HEK293 (cell line): ENCODE results near the gene PARP8.
A peak's percentile ranks its signal among the peaks of the same experiment; 100 is the strongest.

Experiments used
- CTCF ChIA-PET: fragments of 350-600 bp; formaldehyde crosslinking; extraction: SDS; loops from one replicate; lab custom pipeline; 2021; ENCODE audit warnings: antibody characterized with exemption; lab: Yijun Ruan, JAX
- POLR2A ChIA-PET: fragments of 300-600 bp; formaldehyde crosslinking; extraction: SDS; loops from one replicate; lab custom pipeline; 2020; ENCODE audit warnings: antibody characterized with exemption, inconsistent platforms; lab: Yijun Ruan, JAX
- H3K27ac ChIP-seq: fragments of 200-500 bp; sonication (Bioruptor generic); 2 replicates; pipeline ENCODE4 v1.5.1; 2014; ENCODE audit warnings: low read depth, low read length, control low read depth, inconsistent platforms; ENCODE audit errors: extremely low read depth
- H3K36me3 ChIP-seq, 2 experiments: fragments of 200-500 bp in 1 of 2; sonication (Bioruptor generic) in 1 of 2; 1 replicate in 1 of 2; 2 replicates in 1 of 2; pipeline ENCODE4 v1.5.1; 2014 to 2017; ENCODE audit warnings: inconsistent platforms in 2 of 2, low read length in 2 of 2; ENCODE audit not compliant: control insufficient read depth in 2 of 2, insufficient read depth in 1 of 2
- H3K4me1 ChIP-seq: fragments of 200-500 bp; sonication (Bioruptor generic); 2 replicates; pipeline ENCODE4 v1.5.1; 2014; ENCODE audit warnings: mild to moderate bottlenecking, low read length, inconsistent platforms; ENCODE audit not compliant: control insufficient read depth, insufficient read depth
- H3K4me3 ChIP-seq: 2 replicates; pipeline ENCODE4 v1.5.1; 2011; ENCODE audit warnings: low read depth, mild to moderate bottlenecking, control low read depth, low read length, moderate library complexity
- H3K9me3 ChIP-seq: fragments of 200-500 bp; sonication (Bioruptor generic); 2 replicates; pipeline ENCODE4 v1.5.1; 2014; ENCODE audit warnings: low read depth, low read length, inconsistent platforms; ENCODE audit not compliant: control insufficient read depth, insufficient read depth
- KLF8 ChIP-seq: fragments of 450-650 bp; formaldehyde crosslinking; IDR thresholded peaks from 2 replicates; pipeline ENCODE4 v1.5.1; 2016; ENCODE audit warnings: missing biosample characterization, missing genetic modification characterization
- OSR2 ChIP-seq: fragments of 450-650 bp; formaldehyde crosslinking; IDR thresholded peaks from 2 replicates; pipeline ENCODE4 v1.5.1; 2016; ENCODE audit warnings: missing biosample characterization, missing genetic modification characterization
- OVOL3 ChIP-seq: fragments of 450-650 bp; formaldehyde crosslinking; IDR thresholded peaks from 2 replicates; pipeline ENCODE4 v1.5.1; 2016; ENCODE audit warnings: missing biosample characterization, missing genetic modification characterization
- PRDM1 ChIP-seq: fragments of 450-650 bp; formaldehyde crosslinking; IDR thresholded peaks from 2 replicates; pipeline ENCODE4; 2016; ENCODE audit warnings: missing biosample characterization, missing genetic modification characterization
- SCRT1 ChIP-seq: fragments of 450-650 bp; formaldehyde crosslinking; IDR thresholded peaks from 2 replicates; pipeline ENCODE4 v1.5.1; 2016; ENCODE audit warnings: missing biosample characterization, missing genetic modification characterization, borderline replicate concordance
- WT1 ChIP-seq: fragments of 450-650 bp; formaldehyde crosslinking; IDR thresholded peaks from 2 replicates; pipeline ENCODE4 v1.5.1; 2016; ENCODE audit warnings: missing biosample characterization, missing genetic modification characterization
- ZBTB1 ChIP-seq: fragments of 450-650 bp; formaldehyde crosslinking; IDR thresholded peaks from 2 replicates; pipeline ENCODE4 v1.5.1; 2016; ENCODE audit warnings: missing biosample characterization, missing genetic modification characterization
- ZFP3 ChIP-seq: fragments of 450-650 bp; formaldehyde crosslinking; IDR thresholded peaks from 2 replicates; pipeline ENCODE4 v1.5.1; 2016; ENCODE audit warnings: low read depth, missing biosample characterization, missing genetic modification characterization
- ZNF121 ChIP-seq: fragments of 450-650 bp; formaldehyde crosslinking; IDR thresholded peaks from 2 replicates; pipeline ENCODE4 v1.5.1; 2016; ENCODE audit warnings: missing biosample characterization, missing genetic modification characterization
- ZNF169 ChIP-seq: fragments of 450-650 bp; formaldehyde crosslinking; IDR thresholded peaks from 2 replicates; pipeline ENCODE4 v1.5.1; 2016; ENCODE audit warnings: missing biosample characterization, missing genetic modification characterization
- ZNF239 ChIP-seq: fragments of 450-650 bp; formaldehyde crosslinking; IDR thresholded peaks from 2 replicates; pipeline ENCODE4 v1.5.1; 2016; ENCODE audit warnings: missing biosample characterization, missing genetic modification characterization
- ZNF335 ChIP-seq: fragments of 450-650 bp; formaldehyde crosslinking; conservative IDR thresholded peaks from 2 replicates; pipeline ENCODE4 v1.5.1; 2016; ENCODE audit warnings: missing biosample characterization, missing genetic modification characterization
- ZNF350 ChIP-seq: fragments of 450-650 bp; formaldehyde crosslinking; IDR thresholded peaks from 2 replicates; pipeline ENCODE4 v1.5.0; 2017; ENCODE audit warnings: missing biosample characterization, mild to moderate bottlenecking, missing genetic modification characterization
- ZNF366 ChIP-seq: fragments of 450-650 bp; formaldehyde crosslinking; conservative IDR thresholded peaks from 2 replicates; pipeline ENCODE4 v1.5.1; 2016; ENCODE audit warnings: missing biosample characterization, missing genetic modification characterization
- ZNF404 ChIP-seq: fragments of 450-650 bp; formaldehyde crosslinking; IDR thresholded peaks from 2 replicates; pipeline ENCODE4 v1.5.1; 2017; ENCODE audit warnings: missing biosample characterization, missing genetic modification characterization
- ZNF561 ChIP-seq: fragments of 450-650 bp; IDR thresholded peaks from 2 replicates; pipeline ENCODE4 v1.5.1; 2018; ENCODE audit warnings: missing biosample characterization, missing genetic modification characterization, borderline replicate concordance
- ZNF596 ChIP-seq: fragments of 450-650 bp; IDR thresholded peaks from 2 replicates; pipeline ENCODE4 v1.5.0; 2018; ENCODE audit warnings: missing biosample characterization, mild to moderate bottlenecking, missing genetic modification characterization, moderate library complexity
- ZNF626 ChIP-seq: fragments of 450-650 bp; sonication (Bioruptor Pico); formaldehyde crosslinking; IDR thresholded peaks from 2 replicates; pipeline ENCODE4 v1.5.1; 2018; ENCODE audit warnings: missing biosample characterization, missing genetic modification characterization, inconsistent platforms
- ZNF747 ChIP-seq: fragments of 450-650 bp; formaldehyde crosslinking; IDR thresholded peaks from 2 replicates; pipeline ENCODE4 v1.5.1; 2016; ENCODE audit warnings: missing biosample characterization, missing genetic modification characterization
- ZNF76 ChIP-seq: fragments of 450-650 bp; formaldehyde crosslinking; IDR thresholded peaks from 2 replicates; pipeline ENCODE4; 2016; ENCODE audit warnings: low read depth, missing biosample characterization, missing genetic modification characterization, borderline replicate concordance
- ZXDB ChIP-seq: fragments of 450-650 bp; formaldehyde crosslinking; IDR thresholded peaks from 2 replicates; pipeline ENCODE4 v1.5.1; 2016; ENCODE audit warnings: missing biosample characterization, missing genetic modification characterization
- TF ChIP-seq, protein P1 (sequence below): fragments of 450-650 bp; formaldehyde crosslinking; IDR thresholded peaks from 2 replicates; pipeline ENCODE4 v1.5.1; 2016; ENCODE audit warnings: missing biosample characterization, missing genetic modification characterization
- TF ChIP-seq, protein P2 (sequence below): fragments of 450-650 bp; formaldehyde crosslinking; IDR thresholded peaks from 2 replicates; pipeline ENCODE4 v1.5.1; 2016; ENCODE audit warnings: missing biosample characterization, missing genetic modification characterization
- TF ChIP-seq, protein P3 (sequence below): fragments of 450-650 bp; formaldehyde crosslinking; IDR thresholded peaks from 2 replicates; pipeline ENCODE4 v1.5.1; 2016; ENCODE audit warnings: missing biosample characterization, missing genetic modification characterization
- TF ChIP-seq, protein P4 (sequence below): fragments of 450-650 bp; formaldehyde crosslinking; IDR thresholded peaks from 2 replicates; pipeline ENCODE4 v1.5.1; 2016; ENCODE audit warnings: missing biosample characterization, missing genetic modification characterization
- TF ChIP-seq, protein P5 (sequence below): fragments of 450-650 bp; formaldehyde crosslinking; IDR thresholded peaks from 2 replicates; pipeline ENCODE4 v1.5.1; 2016; ENCODE audit warnings: missing biosample characterization, missing genetic modification characterization

Gene PARP8

DNA sequence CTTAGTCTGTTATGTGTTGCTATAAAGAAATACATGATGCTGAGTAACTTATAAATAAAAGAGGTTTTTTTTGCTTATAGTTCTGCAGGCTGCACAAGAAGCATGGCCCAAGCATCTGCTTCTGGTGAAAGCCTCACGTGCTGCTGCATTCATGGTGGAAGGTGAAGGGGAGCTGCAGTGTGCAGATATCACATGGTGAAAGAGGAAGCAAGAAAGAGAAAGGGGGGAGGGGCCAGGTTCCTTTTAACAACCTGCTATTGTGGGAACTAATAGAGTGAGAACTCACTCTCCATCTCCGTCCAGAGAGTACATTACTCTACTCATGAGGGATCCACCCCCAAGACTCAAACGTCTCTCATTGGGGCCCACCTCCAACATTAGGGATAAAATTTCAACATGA lies 12.5 kb upstream of the PARP8 start:
- CTCF ChIA-PET = interaction anchor here (0.7 kb wide), 1 partner anchor 36 kb away, joined by 3 read pairs; no protein-coding TSS in a partner anchor
- no peaks in the 10 kb centered on the region for H3K9me3 ChIP-seq
- TF ChIP-seq, protein P1, sequence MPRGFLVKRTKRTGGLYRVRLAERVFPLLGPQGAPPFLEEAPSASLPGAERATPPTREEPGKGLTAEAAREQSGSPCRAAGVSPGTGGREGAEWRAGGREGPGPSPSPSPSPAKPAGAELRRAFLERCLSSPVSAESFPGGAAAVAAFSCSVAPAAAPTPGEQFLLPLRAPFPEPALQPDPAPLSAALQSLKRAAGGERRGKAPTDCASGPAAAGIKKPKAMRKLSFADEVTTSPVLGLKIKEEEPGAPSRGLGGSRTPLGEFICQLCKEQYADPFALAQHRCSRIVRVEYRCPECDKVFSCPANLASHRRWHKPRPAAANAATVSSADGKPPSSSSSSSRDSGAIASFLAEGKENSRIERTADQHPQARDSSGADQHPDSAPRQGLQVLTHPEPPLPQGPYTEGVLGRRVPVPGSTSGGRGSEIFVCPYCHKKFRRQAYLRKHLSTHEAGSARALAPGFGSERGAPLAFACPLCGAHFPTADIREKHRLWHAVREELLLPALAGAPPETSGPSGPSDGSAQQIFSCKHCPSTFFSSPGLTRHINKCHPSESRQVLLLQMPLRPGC (tag by site-specific recombination) = no peak
- TF ChIP-seq ZBTB1 (tag by site-specific recombination) (no peak), ZNF404 (no peak), ZNF350 (tag by site-specific recombination) (no peak), OVOL3 (no peak), ZFP3 (tag by site-specific recombination) (no peak), ZXDB (tag by site-specific recombination) (no peak), KLF8 (tag by site-specific recombination) (no peak), ZNF335 (tag by site-specific recombination) (no peak)
- TF ChIP-seq, protein P2, sequence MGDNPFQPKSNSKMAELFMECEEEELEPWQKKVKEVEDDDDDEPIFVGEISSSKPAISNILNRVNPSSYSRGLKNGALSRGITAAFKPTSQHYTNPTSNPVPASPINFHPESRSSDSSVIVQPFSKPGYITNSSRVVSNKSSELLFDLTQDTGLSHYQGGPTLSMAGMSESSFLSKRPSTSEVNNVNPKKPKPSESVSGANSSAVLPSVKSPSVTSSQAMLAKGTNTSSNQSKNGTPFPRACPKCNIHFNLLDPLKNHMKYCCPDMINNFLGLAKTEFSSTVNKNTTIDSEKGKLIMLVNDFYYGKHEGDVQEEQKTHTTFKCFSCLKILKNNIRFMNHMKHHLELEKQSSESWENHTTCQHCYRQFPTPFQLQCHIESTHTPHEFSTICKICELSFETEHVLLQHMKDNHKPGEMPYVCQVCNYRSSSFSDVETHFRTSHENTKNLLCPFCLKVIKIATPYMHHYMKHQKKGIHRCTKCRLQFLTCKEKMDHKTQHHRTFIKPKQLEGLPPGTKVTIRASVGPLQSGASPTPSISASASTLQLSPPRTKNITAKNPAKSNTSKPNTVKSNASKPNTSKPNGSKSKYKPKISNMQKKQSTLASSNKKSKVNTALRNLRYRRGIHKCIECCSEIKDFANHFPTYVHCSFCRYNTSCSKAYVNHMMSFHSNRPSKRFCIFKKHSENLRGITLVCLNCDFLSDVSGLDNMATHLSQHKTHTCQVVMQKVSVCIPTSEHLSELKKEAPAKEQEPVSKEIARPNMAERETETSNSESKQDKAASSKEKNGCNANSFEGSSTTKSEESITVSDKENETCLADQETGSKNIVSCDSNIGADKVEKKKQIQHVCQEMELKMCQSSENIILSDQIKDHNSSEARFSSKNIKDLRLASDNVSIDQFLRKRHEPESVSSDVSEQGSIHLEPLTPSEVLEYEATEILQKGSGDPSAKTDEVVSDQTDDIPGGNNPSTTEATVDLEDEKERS (tag by site-specific recombination) = no peak
- TF ChIP-seq, protein P3, sequence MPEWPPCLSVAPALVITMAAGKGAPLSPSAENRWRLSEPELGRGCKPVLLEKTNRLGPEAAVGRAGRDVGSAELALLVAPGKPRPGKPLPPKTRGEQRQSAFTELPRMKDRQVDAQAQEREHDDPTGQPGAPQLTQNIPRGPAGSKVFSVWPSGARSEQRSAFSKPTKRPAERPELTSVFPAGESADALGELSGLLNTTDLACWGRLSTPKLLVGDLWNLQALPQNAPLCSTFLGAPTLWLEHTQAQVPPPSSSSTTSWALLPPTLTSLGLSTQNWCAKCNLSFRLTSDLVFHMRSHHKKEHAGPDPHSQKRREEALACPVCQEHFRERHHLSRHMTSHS (tag by site-specific recombination) = no peak
- H3K36me3 ChIP-seq = no peaks in the 10 kb centered on the region
- no peak overlapping the region for H3K4me3 ChIP-seq
- POLR2A ChIA-PET = no interaction called here
- peaks cover 11% of the 10 kb centered on the region for H3K4me1 ChIP-seq
- no peak overlapping the region for H3K27ac ChIP-seq

DNA sequence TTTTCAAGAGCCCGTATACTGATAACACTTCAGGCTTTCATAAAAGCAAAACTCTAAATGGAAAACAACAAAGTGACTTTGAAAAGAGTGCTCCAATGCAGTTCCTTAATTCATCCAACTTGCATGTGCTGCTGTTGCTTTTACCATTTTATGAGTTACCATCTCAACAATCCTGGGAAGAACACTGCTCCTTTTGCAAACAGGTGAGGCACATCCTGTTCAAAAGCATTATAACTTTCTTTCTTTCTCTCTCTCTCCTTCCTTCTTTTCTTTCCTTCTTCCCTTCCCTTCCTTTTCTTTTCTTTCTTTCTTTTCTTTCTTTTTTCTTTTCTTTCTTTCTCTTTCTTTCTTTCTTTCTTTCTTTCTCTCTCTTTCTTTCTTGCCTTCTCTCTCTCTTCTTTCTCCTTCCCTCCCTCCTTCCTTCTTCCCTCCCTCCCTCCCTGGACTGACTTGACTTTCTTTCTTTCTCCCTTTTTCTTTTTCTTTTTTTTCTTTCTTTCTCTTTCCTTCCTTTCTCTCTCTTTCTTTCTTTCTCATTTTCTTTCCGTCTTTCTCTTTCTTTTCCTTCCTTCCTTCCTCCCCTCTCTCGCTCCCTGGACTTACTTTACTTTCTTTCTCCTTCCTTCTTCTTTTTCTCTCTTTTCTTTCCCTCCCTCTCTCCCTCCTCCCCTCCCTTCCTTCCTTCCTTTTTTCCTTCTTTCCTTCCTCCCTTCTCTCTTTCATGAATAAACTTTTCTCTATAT lies 11.2 kb upstream of the PARP8 start:
- CTCF ChIA-PET = no interaction called here
- Histone ChIP-seq H3K36me3 (no peaks in the 10 kb centered on the region), H3K4me3 (no peak overlapping the region), H3K9me3 (no peaks in the 10 kb centered on the region)
- TF ChIP-seq SCRT1 (tag by site-specific recombination) (no peak), ZNF366 (tag by site-specific recombination) (peak; percentile 85), ZNF747 (tag by site-specific recombination) (no peak), ZNF76 (tag by site-specific recombination) (no peak), PRDM1 (tag by site-specific recombination) (peak; percentile 79), ZNF626 (tag by site-specific recombination) (no peak), ZNF239 (tag by site-specific recombination) (0 out of 2 replicates have a peak, but pooled peaks have one; percentile 46), ZNF169 (tag by site-specific recombination) (no peak), ZNF596 (tag by site-specific recombination) (no peak), WT1 (no peak), ZNF121 (tag by site-specific recombination) (no peak), OSR2 (tag by site-specific recombination) (no peak), ZNF561 (no peak)
- TF ChIP-seq, protein P4, sequence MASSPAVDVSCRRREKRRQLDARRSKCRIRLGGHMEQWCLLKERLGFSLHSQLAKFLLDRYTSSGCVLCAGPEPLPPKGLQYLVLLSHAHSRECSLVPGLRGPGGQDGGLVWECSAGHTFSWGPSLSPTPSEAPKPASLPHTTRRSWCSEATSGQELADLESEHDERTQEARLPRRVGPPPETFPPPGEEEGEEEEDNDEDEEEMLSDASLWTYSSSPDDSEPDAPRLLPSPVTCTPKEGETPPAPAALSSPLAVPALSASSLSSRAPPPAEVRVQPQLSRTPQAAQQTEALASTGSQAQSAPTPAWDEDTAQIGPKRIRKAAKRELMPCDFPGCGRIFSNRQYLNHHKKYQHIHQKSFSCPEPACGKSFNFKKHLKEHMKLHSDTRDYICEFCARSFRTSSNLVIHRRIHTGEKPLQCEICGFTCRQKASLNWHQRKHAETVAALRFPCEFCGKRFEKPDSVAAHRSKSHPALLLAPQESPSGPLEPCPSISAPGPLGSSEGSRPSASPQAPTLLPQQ (tag by site-specific recombination) = no peak
- TF ChIP-seq, protein P5, sequence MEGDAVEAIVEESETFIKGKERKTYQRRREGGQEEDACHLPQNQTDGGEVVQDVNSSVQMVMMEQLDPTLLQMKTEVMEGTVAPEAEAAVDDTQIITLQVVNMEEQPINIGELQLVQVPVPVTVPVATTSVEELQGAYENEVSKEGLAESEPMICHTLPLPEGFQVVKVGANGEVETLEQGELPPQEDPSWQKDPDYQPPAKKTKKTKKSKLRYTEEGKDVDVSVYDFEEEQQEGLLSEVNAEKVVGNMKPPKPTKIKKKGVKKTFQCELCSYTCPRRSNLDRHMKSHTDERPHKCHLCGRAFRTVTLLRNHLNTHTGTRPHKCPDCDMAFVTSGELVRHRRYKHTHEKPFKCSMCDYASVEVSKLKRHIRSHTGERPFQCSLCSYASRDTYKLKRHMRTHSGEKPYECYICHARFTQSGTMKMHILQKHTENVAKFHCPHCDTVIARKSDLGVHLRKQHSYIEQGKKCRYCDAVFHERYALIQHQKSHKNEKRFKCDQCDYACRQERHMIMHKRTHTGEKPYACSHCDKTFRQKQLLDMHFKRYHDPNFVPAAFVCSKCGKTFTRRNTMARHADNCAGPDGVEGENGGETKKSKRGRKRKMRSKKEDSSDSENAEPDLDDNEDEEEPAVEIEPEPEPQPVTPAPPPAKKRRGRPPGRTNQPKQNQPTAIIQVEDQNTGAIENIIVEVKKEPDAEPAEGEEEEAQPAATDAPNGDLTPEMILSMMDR (tag by site-specific recombination) = no peak
- TF ChIP-seq, all 188 proteins: peak for 3
- Histone ChIP-seq H3K4me1 (peaks cover 6% of the 10 kb centered on the region), H3K27ac (no peak overlapping the region)
- POLR2A ChIA-PET = no interaction called here
